Lower lobe of right lung (tissue), 2 donors: ENCODE results near the gene PTGES3. TPM values are rescaled to one million over a fixed set of nuclear protein-coding genes. Genes with fewer than 3 reads are reported as not detected.

Source experiments
- ATAC-seq, 2 donors: fragments of 200-7000 bp; cut with Tn5 transposase; one replicate each; pipeline ENCODE4 v1.9.1; 2020 to 2022; ENCODE audit warnings: mild to moderate bottlenecking in 2 of 2, moderate library complexity in 2 of 2
- DNase-seq: peaks from one replicate; pipeline ENCODE4 v3.0.0-alpha.2; 2020
- H3K27ac ChIP-seq: fragments of 200-600 bp; one replicate; pipeline ENCODE4 v1.8.0; 2022
- H3K27me3 ChIP-seq: fragments of 200-600 bp; one replicate; pipeline ENCODE4 v1.8.0; 2022; ENCODE audit warnings: low read depth
- H3K36me3 ChIP-seq: fragments of 200-600 bp; one replicate; pipeline ENCODE4 v1.8.0; 2022; ENCODE audit warnings: mild to moderate bottlenecking
- H3K4me1 ChIP-seq: fragments of 200-600 bp; one replicate; pipeline ENCODE4 v1.8.0; 2022
- H3K4me3 ChIP-seq: fragments of 200-600 bp; one replicate; pipeline ENCODE4 v1.8.0; 2022; ENCODE audit warnings: mild to moderate bottlenecking
- H3K9me3 ChIP-seq: fragments of 200-600 bp; one replicate; pipeline ENCODE4 v1.8.0; 2022
- CTCF ChIP-seq: fragments of 200-600 bp; IDR thresholded peaks from one replicate; pipeline ENCODE4 v1.8.0; 2022; ENCODE audit warnings: antibody characterized with exemption, mild to moderate bottlenecking
- intact Hi-C: fragments of 100-400 bp; cut with DNase I; formaldehyde crosslinking; loops from one replicate; pipeline ENCODE4 v1.11.0; 2022
- total RNA-seq: library from RNA; stranded (reverse); fragmentation: NEBNext Ultra II Directional; extraction: Animal tissue kit (Norgen Biotek cat#: 25700); gene quantifications from one replicate; pipeline ENCODE4 v1.2.1, GENCODE V29; 2021
- donor health status: DM: no; HTN: yes; CAD: no; lungs with severe emphysema.

Gene PTGES3
- total RNA-seq, 1 donor from 2014 or later: 198 TPM

GRCh38 chr12:56721216-56721615, 33.1 kb upstream of the PTGES3 start:
- DNase-seq (no peak), ATAC-seq (no peak)
- Histone ChIP-seq H3K9me3 (no peaks in the 10 kb centered on the region), H3K27ac (no peak overlapping the region), H3K36me3 (peaks cover 38% of the 10 kb centered on the region), H3K27me3 (no peaks in the 10 kb centered on the region), H3K4me3 (peak overlapping the region; percentile 87), H3K4me1 (peaks cover 60% of the 10 kb centered on the region)
- intact Hi-C loops: no loop called here
- TF ChIP-seq CTCF: no peak

GRCh38 chr12:56720731-56721151, 32.7 kb upstream of the PTGES3 start:
- Histone ChIP-seq H3K27ac (no peak overlapping the region), H3K9me3 (no peaks in the 10 kb centered on the region), H3K36me3 (peaks cover 42% of the 10 kb centered on the region), H3K27me3 (no peaks in the 10 kb centered on the region), H3K4me1 (peaks cover 56% of the 10 kb centered on the region), H3K4me3 (no peak overlapping the region)
- no peak for ATAC-seq
- DNase-seq: no peak
- intact Hi-C loops: no loop called here
- TF ChIP-seq CTCF: no peak

- Histone ChIP-seq H3K4me3 (no peak overlapping the region), H3K4me1 (peaks cover 53% of the 10 kb centered on the region), H3K27ac (peak overlapping the region; percentile 6), H3K36me3 (peaks cover 59% of the 10 kb centered on the region), H3K9me3 (no peaks in the 10 kb centered on the region), H3K27me3 (no peaks in the 10 kb centered on the region)
- no peak for TF ChIP-seq CTCF
- ATAC-seq (no peak), DNase-seq (no peak)
- intact Hi-C loops: no loop called here
Measured at GRCh38 chr12:56719056-56719455, 31.0 kb upstream of the PTGES3 start.

- Histone ChIP-seq H3K4me3 (no peak overlapping the region), H3K27me3 (no peaks in the 10 kb centered on the region), H3K36me3 (peaks cover 63% of the 10 kb centered on the region), H3K27ac (peak overlapping the region; percentile 6), H3K9me3 (no peaks in the 10 kb centered on the region), H3K4me1 (peaks cover 49% of the 10 kb centered on the region)
- DNase-seq (no peak), ATAC-seq (no peak)
- no peak for TF ChIP-seq CTCF
- intact Hi-C loops: no loop called here
Measured at GRCh38 chr12:56718636-56719035, 30.6 kb upstream of the PTGES3 start.

GRCh38 chr12:56718149-56718548, 30.1 kb upstream of the PTGES3 start:
- peaks cover 44% of the 10 kb centered on the region for H3K4me1 ChIP-seq
- intact Hi-C loops: no loop called here
- DNase-seq: no peak
- H3K4me3 ChIP-seq: no peak overlapping the region
- no peak for ATAC-seq
- H3K27ac ChIP-seq: no peak overlapping the region
- peaks cover 68% of the 10 kb centered on the region for H3K36me3 ChIP-seq
- no peaks in the 10 kb centered on the region for H3K9me3 ChIP-seq
- no peaks in the 10 kb centered on the region for H3K27me3 ChIP-seq
- TF ChIP-seq CTCF: no peak
